Skeletal muscle cell (primary cell): Measurements from ENCODE around the gene RANGRF.
"Not testable (repeated sequence)": the region's sequence is repeated elsewhere in the genome, so short reads cannot be mapped to it uniquely, and the experiment has no call there.

ENCODE experiments used
- DNase-seq: peaks from one replicate; pipeline ENCODE4 v3.0.0-alpha.2; 2010; ENCODE audit warnings: low read depth
- H3K4me3 ChIP-seq: 2 replicates; pipeline ENCODE4 v1.5.1; 2011; ENCODE audit warnings: low read depth, mild to moderate bottlenecking, control low read depth, low read length, moderate library complexity

RANGRF gene

DNA sequence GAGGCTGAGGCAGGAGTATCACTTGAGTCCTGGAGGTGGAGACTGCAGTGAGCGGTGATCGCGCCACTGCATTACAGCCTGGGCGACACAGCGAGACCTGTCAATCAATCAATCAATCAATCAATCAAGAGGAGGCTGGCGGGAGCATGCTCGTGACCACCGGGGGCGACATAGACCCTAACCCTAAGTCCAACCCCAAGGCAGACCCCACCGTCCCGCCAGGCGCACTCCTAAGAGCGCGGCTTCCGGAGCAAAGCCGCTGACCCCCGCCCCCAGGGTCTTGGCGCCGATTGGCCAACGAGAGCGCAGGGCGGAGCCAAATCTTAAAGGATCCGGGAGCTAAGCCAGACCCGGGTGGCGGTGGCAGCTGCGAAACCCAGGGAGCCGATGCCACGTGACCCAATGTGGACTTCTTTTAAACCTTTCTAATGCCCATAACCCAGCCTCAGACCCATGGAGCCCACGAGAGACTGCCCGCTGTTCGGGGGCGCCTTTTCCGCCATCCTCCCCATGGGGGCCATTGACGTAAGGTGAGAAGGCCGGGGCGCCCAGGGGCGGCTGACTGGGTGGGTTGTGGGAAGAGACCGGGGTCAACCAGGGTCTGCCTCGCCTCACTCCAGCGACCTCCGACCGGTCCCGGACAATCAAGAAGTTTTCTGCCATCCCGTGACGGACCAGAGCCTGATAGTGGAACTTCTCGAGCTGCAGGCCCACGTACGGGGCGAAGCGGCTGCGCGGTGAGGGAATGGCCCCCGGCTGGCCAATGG lies at the start of gene RANGRF:
RANGRF (plus strand) TSS at position 335 of the 767 bp plus-strand sequence; CDS start at position 454, 119 bp downstream.
- peak within 1 kb of the TSS; percentile 89 for H3K4me3 ChIP-seq
- peak; percentile 46 for DNase-seq

DNA sequence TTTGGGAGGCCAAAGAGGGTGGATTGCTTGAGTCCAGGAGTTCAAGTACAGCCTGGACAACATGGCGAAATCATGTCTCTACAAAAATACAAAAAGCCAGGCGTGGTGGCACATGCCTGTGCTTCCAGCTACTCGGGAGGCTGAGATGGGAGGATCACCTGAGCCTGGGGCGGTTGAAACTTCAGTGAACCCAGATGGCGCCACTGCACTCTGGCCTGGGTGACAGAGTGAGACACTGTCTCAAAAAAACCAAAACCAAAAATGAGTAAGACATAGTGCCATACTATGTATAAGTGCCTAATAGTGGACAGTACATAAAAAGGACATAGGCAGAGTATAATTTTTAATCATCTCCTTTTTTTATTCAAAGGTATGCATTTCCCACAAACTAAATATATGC lies 44.6 kb upstream of the RANGRF start:
- no peak overlapping the region for H3K4me3 ChIP-seq
- DNase-seq, result no peak

GRCh38 chr17:8244768-8245167 lies 43.7 kb upstream of the RANGRF start:
- DNase-seq, result no peak
- H3K4me3 ChIP-seq, result no peak overlapping the region

GRCh38 chr17:8248751-8249607 lies 39.5 kb upstream of the RANGRF start, which contains the start of gene PFAS:
PFAS (plus strand) TSS chr17:8249289; CDS start chr17:8253938, 4,649 bp downstream.
- peak within 1 kb of the TSS; percentile 99 for H3K4me3 ChIP-seq
- DNase-seq, result peak; percentile 68

- DNase-seq, result no peak
- peak overlapping the region; percentile 99 for H3K4me3 ChIP-seq
Measured at GRCh38 chr17:8249621-8250500, 38.6 kb upstream of the RANGRF start.

GRCh38 chr17:8251411-8251810 lies 37.1 kb upstream of the RANGRF start:
- H3K4me3 ChIP-seq, DNase-seq: not testable (repeated sequence)

DNA sequence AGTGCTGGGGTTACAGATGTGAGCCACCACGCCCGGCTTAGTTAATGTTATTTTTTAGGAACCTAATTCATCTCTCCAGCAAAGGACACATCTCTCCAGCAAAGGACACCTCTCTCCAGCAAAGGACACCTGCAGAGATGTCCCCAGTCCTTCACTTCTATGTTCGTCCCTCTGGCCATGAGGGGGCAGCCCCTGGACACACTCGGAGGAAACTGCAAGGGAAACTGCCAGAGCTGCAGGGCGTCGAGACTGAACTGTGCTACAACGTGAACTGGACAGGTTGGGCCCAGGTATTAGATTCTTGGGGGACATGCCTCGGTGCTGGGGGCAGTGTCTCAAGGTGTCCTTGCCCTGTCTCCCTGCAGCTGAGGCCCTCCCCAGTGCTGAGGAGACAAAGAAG lies 34.7 kb upstream of the RANGRF start:
- DNase-seq, result no peak
- no peak overlapping the region for H3K4me3 ChIP-seq

- DNase-seq, result no peak
- no peak overlapping the region for H3K4me3 ChIP-seq
Measured at GRCh38 chr17:8254881-8255280, 33.6 kb upstream of the RANGRF start.

DNA sequence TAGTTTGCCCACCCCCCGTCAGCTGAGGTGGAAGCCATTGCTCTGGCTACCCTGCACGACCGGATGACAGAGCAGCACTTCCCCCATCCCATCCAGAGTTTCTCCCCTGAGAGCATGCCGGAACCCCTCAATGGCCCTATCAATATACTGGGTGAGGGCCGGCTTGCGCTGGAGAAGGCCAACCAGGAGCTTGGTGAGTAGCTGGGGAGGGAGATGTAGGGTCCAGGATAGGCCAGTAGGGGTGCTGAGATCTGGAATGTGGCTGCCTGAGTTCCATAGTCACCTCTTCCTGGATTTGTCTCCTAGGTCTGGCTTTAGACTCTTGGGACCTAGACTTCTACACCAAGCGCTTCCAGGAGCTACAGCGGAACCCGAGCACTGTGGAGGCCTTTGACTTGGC lies 33.0 kb upstream of the RANGRF start:
- H3K4me3 ChIP-seq, result no peak overlapping the region
- no peak for DNase-seq

GRCh38 chr17:8256291-8256690 lies 32.2 kb upstream of the RANGRF start:
- no peak for DNase-seq
- H3K4me3 ChIP-seq, result no peak overlapping the region

GRCh38 chr17:8256691-8257090 lies 31.8 kb upstream of the RANGRF start:
- no peak overlapping the region for H3K4me3 ChIP-seq
- no peak for DNase-seq

- DNase-seq, result no peak
- H3K4me3 ChIP-seq, result no peak overlapping the region
Measured at GRCh38 chr17:8257801-8258200, 30.7 kb upstream of the RANGRF start.

DNA sequence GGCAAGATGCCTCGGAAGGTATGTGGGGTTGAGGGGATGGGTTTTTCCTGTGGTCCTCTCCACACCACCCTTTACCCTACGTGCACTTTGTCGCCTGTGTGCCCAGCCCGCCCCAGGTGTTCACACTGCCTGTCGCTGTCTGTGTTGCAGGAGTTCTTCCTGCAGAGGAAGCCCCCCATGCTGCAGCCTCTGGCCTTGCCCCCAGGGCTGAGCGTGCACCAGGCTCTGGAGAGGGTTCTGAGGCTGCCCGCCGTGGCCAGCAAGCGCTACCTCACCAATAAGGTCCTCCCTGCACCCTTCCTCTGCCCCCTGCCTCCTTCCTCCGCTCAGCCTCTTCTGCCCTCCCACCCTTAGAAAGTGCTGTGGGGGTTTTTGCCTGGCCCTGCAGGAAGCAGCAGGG lies 24.1 kb upstream of the RANGRF start:
- DNase-seq, result no peak
- no peak overlapping the region for H3K4me3 ChIP-seq

DNA sequence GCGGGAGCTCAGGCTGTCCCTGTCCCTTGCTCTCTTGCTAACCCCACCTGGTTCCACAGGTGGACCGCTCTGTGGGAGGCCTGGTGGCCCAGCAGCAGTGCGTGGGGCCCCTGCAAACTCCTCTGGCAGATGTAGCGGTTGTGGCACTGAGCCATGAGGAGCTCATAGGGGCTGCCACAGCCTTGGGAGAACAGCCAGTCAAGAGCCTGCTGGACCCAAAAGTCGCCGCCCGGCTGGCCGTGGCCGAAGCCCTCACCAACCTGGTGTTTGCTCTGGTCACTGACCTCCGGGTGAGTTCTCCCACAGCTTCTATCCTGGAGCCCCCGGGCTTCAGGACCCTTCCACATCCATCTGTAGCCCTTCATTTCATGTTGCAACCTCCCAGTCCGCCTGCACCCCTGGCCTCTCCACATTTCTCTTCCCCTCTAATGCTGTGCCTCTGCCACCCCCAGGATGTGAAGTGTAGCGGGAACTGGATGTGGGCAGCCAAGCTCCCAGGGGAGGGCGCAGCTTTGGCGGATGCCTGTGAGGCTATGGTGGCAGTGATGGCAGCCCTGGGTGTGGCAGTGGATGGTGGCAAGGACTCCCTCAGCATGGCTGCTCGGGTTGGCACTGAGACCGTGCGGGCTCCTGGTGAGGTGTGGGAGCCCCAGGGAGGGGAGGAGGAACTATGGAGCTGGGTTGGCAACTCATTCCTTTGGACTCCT lies 23.5 kb upstream of the RANGRF start:
- no peak for DNase-seq
- no peak overlapping the region for H3K4me3 ChIP-seq

- H3K4me3 ChIP-seq, result no peak overlapping the region
- no peak for DNase-seq
Measured at GRCh38 chr17:8266648-8267479, 21.6 kb upstream of the RANGRF start.

DNA sequence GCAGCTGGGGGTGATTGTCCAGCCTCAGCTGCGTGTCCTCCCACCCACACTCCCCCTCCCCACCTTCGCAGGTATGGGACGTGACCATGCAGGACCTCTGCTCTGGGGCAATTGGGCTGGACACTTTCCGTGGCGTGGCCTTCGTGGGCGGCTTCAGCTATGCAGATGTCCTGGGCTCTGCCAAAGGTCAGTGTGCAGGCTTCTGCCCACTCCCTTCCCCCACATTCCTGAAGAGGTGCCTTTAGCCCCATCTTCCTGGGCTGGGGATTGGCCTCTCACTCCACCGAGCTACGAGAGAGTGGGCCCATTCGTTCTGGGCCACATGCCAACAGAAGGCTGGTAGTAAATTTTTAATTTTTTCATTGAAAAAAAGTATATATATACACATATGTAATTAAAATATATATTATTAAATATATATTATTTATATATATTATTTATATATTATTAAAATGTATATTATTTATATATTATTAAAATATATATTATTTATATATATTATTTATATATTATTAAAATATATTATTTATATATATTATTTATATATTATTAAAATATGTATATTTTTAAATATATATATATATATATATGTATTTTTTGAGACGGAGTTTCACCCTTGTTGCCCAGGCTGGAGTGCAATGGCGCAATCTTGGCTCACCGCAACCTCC lies 20.9 kb upstream of the RANGRF start:
- no peak for DNase-seq
- no peak overlapping the region for H3K4me3 ChIP-seq

- DNase-seq, result no peak
- H3K4me3 ChIP-seq, result no peak overlapping the region
Measured at GRCh38 chr17:8268550-8269298, 19.7 kb upstream of the RANGRF start.
